HUES48 (cell line): ENCODE measurements around the gene RPA3.
"Not testable (repeated sequence)": the region's sequence is repeated elsewhere in the genome, so short reads cannot be mapped to it uniquely, and the experiment has no call there.

Experiments used
- H3K27ac ChIP-seq: one replicate; pipeline ENCODE4 v1.7.0; 2013; ENCODE audit warnings: low read depth, low read length, inconsistent platforms
- H3K27me3 ChIP-seq: 2 replicates; pipeline ENCODE4 v1.6.1; 2013; ENCODE audit warnings: mild to moderate bottlenecking, low read length; ENCODE audit not compliant: control insufficient read depth, insufficient read depth
- H3K36me3 ChIP-seq: 2 replicates; pipeline ENCODE4 v1.6.1; 2013; ENCODE audit warnings: low read length; ENCODE audit not compliant: control insufficient read depth, insufficient read depth
- H3K4me1 ChIP-seq: 2 replicates; pipeline ENCODE4 v1.6.1; 2013; ENCODE audit warnings: mild to moderate bottlenecking, low read length; ENCODE audit not compliant: control insufficient read depth, insufficient read depth
- H3K4me3 ChIP-seq: 2 replicates; pipeline ENCODE4 v1.5.1; 2013; ENCODE audit warnings: mild to moderate bottlenecking, low read depth, low read length
- H3K9ac ChIP-seq: 2 replicates; pipeline ENCODE4 v1.6.1; 2013; ENCODE audit warnings: mild to moderate bottlenecking, low read depth, low read length, moderate library complexity
- H3K9me3 ChIP-seq: 2 replicates; pipeline ENCODE4 v1.6.1; 2013; ENCODE audit warnings: low read length; ENCODE audit not compliant: control insufficient read depth, insufficient read depth

Gene RPA3

DNA sequence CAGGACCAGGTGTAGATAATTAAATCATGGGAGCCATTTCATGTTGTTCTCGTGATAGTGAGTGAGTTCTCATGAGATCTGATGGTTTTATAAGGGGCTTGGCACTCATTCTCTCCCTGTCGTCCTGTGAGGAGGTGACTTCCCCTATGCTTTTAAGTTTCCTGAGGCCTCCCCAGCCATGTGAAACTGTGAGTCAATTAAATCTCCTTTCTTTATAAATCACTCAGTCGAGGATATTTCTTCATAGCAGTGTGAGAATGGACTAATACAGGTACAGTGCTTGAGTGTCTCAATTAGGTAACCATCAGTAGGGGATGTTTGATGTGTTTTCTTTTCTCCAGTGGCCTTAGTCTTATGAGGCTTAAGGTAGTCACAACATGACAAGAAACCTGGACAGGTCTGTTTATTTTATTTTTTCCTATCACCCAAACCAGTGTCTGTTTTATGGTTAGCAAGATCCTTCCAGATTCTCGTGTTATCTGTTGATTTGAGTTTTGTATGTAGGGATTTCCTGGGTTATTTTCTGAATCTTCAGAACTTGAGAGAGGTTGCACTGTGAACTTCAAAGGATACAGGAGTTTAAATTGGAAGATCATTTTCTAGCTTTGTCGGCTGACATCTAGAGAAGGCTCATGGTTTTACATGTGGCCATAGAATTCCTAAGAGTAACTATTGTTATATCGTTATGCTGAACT, 45.7 kb downstream of the RPA3 start:
- Histone ChIP-seq H3K9me3 (no peaks in the 10 kb centered on the region), H3K27me3 (no peaks in the 10 kb centered on the region), H3K27ac (no peak overlapping the region), H3K9ac (no peak overlapping the region), H3K4me3 (no peak overlapping the region), H3K36me3 (peaks cover 3% of the 10 kb centered on the region; the same call in 1 of the 2 replicates), H3K4me1 (peaks cover 7% of the 10 kb centered on the region; the same call in 1 of the 2 replicates)

DNA sequence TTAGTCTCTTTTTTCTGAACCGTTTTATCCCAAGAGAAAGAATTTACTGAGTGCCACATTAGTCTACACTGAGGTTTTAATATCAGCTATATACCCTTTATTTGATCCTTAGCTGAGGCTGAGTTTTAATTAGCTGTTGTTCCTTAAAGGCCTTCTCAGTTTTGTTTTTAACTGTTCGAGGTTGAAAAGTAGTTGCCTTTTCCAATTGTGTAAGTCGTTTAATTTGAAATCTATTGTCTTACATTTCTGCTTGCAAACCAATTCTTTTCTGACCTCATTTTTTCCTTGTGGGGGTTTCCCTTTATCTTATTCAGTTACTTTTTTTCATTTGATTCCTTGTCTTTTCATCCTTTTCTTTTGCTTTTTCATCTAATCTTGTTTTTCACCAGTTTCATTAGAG, 47.0 kb downstream of the RPA3 start:
- peaks cover 7% of the 10 kb centered on the region; the same call in 1 of the 2 replicates for H3K4me1 ChIP-seq
- H3K27me3 ChIP-seq: no peaks in the 10 kb centered on the region
- no peaks in the 10 kb centered on the region for H3K9me3 ChIP-seq
- no peak overlapping the region for H3K9ac ChIP-seq
- H3K4me3 ChIP-seq: no peak overlapping the region
- no peaks in the 10 kb centered on the region for H3K36me3 ChIP-seq
- no peak overlapping the region for H3K27ac ChIP-seq

DNA sequence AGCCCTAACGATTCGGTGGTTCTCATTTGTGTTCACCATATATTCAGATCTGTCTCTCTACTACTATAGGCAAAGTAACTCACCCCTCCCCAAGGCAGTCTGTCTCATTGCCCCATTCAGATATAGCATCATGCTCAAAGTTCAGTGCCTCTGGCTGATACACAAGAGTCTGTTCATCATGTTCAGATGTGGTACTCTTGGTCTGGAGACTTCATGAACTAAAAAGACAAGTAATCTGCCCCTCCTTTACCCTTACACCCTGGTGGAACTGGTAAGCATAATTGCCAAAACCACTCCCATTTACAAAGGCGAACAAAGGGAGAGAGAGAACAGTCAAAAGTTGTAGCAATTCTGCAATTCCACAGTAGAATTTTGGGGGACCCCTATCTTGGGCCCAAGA, 47.9 kb downstream of the RPA3 start:
- Histone ChIP-seq H3K27me3 (no peaks in the 10 kb centered on the region), H3K9ac (no peak overlapping the region), H3K4me3 (no peak overlapping the region), H3K4me1 (peaks cover 12% of the 10 kb centered on the region; the same call in 1 of the 2 replicates), H3K27ac (no peak overlapping the region), H3K9me3 (no peaks in the 10 kb centered on the region), H3K36me3 (no peaks in the 10 kb centered on the region)

DNA sequence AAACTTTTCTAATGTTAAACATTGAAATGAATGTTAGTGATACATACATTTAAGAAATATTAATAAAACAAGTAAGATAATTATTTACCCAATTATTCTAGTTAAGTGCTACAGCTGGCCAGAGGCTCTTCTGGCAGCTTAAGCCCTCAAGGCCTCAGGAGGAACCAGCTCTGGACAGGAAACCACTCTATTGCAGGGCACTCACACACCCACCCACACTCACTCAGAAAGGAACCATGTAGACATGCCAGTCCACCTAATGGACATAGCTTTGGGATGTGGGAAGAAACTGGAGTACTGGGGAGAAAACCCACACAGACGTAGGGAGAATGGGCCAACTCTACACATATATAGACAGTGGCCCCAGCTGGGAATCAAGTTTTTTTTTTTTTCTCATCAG, 49.7 kb downstream of the RPA3 start:
- Histone ChIP-seq H3K27ac (no peak overlapping the region), H3K36me3 (no peaks in the 10 kb centered on the region), H3K4me1 (peaks cover 25% of the 10 kb centered on the region; the same call in 1 of the 2 replicates), H3K4me3 (no peak overlapping the region), H3K9me3 (no peaks in the 10 kb centered on the region), H3K27me3 (no peaks in the 10 kb centered on the region), H3K9ac (no peak overlapping the region)

DNA sequence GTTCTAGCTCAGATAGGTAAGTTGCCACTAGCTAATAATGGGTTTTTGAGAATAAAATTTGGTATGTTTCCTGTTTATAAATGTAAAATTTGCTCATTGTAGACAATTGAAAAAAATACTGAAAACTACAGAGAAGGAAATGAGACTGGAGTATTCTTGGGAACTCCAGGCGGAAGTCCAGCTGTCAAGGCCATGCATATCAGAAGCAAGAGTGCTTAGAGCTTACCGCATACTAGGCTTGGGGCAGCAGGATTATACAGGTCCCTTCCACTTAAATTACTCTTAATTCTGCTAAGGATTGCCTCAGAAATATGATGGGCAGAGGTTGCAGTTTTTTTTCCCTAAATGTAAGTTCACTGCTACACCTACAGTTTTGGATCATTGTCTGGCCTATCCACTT, 51.2 kb downstream of the RPA3 start:
- no peak overlapping the region for H3K27ac ChIP-seq
- no peak overlapping the region for H3K9ac ChIP-seq
- no peaks in the 10 kb centered on the region for H3K36me3 ChIP-seq
- H3K9me3 ChIP-seq: no peaks in the 10 kb centered on the region
- no peaks in the 10 kb centered on the region for H3K27me3 ChIP-seq
- no peak overlapping the region for H3K4me3 ChIP-seq
- peaks cover 25% of the 10 kb centered on the region; the same call in 1 of the 2 replicates for H3K4me1 ChIP-seq

DNA sequence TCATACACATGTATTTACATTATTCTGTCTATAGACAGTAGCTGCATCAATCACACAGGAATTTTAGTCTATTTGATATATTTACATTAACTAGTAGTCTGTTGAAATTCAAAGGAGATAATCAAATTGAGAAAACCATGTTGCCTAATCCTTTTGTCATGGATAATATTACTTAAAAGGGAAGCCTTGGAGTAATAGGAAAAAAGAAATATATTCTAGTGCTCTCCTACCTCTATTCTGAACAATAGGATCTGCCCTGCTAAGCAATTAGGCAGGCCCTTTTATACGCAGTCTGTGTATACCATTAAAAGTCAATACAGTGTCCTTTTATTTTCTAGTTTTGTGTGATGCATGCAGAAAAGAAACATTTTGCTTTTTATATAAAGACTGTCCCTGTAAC, 53.4 kb downstream of the RPA3 start:
- Histone ChIP-seq H3K9ac (no peak overlapping the region), H3K27ac (no peak overlapping the region), H3K27me3 (no peaks in the 10 kb centered on the region), H3K4me1 (peaks cover 18% of the 10 kb centered on the region; the same call in 1 of the 2 replicates), H3K36me3 (no peaks in the 10 kb centered on the region), H3K4me3 (no peak overlapping the region), H3K9me3 (no peaks in the 10 kb centered on the region)

DNA sequence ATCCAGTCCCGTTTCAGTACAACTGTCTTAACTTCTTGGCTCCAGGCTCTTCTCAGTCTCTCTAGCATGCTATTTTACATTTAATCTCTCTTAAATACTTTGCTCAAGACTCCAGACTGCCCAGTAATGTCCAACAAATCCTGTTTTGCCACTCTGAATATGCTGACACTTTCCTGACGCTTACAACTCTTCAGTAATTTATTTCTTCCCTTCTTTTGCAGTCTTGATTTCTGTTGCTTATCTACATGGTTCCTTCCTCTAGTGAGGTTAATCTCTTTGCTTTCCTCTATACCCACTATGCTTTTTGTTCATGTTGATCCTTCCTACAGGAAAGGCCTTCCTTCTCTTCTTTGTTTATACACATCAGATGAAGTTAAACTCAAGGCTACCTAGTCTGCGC, 54.1 kb downstream of the RPA3 start:
- peaks cover 18% of the 10 kb centered on the region; the same call in 1 of the 2 replicates for H3K4me1 ChIP-seq
- no peak overlapping the region for H3K4me3 ChIP-seq
- H3K9ac ChIP-seq: no peak overlapping the region
- H3K36me3 ChIP-seq: no peaks in the 10 kb centered on the region
- no peak overlapping the region for H3K27ac ChIP-seq
- H3K27me3 ChIP-seq: no peaks in the 10 kb centered on the region
- no peaks in the 10 kb centered on the region for H3K9me3 ChIP-seq

DNA sequence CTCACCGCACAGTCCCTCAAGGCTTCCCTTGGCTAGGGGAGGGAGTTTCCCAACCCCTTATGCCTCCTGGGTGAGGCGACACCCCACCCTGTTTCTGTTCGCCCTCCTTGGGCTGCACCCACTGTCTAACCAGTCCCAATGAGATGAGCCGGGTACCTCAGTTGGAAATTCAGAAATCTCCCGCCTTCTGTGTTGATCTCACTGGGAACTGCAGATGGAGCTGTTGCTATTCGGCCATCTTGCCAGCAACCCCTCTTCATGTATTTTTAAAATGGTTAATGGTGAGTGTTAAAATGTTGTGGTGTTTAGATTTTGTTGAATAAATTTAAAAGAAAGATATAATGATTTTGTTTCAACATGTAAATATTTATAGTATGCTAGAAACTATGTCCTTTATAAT, 55.9 kb downstream of the RPA3 start:
- H3K4me1 ChIP-seq: peaks cover 18% of the 10 kb centered on the region; the same call in 1 of the 2 replicates
- H3K4me3 ChIP-seq: no peak overlapping the region
- no peak overlapping the region for H3K9ac ChIP-seq
- H3K9me3 ChIP-seq: no peaks in the 10 kb centered on the region
- no peaks in the 10 kb centered on the region for H3K27me3 ChIP-seq
- H3K27ac ChIP-seq: no peak overlapping the region
- H3K36me3 ChIP-seq: no peaks in the 10 kb centered on the region

DNA sequence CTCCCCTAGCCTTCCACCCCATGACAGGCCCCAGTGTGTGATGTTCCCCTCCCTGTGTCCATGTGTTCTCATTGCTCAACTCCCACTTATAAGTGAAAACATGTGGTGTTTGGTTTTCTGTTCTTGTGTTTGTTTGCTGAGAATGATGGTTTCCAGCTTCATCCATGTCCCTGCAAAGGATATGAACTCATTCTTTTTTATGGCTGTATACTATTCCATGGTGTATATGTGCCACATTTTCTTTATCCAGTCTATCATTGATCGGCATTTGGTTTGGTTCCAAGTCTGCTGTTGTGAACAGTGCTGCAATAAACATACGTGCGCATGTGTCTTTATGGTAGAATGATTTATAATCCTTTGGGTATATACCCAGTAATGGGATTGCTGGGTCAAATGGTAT, 61.9 kb downstream of the RPA3 start:
- H3K9ac ChIP-seq, H3K27me3 ChIP-seq, H3K4me3 ChIP-seq, H3K4me1 ChIP-seq, H3K9me3 ChIP-seq, H3K27ac ChIP-seq, H3K36me3 ChIP-seq: not testable (repeated sequence)

DNA sequence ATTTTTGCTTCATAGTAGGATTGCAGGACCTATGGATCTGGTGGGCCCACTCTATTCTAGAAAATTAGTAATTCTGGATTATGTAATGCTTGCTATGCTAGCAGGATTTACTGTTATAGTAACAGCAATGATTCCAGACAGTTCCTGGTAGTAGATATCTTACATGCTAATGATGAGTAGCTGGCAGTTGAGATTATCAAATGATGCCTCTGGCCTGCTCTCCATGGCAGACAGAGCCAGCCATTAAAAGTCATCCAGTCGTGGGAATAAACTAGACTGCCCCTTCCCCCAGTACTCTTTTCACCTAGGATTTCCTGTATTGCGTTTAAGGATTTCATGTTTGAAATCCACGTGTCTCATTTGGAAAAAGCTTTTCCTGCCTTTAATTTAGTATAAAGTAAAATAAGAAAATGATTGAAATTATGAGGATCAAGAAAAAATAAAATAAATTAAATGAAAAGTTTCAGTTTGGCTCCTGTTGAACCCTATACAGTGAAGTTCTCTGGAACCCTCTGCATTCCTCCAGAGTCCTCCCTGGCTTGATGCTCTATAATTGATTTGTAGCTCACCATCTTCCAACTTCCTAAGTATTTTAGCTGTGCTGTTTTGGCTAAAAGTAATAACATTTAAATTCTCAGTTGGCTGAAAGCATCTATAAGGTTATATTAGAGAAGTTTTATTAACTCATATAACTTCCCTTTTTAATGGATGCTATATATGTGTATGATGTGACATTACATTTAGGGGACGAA, 63.3 kb downstream of the RPA3 start:
- Histone ChIP-seq H3K9ac (no peak overlapping the region), H3K36me3 (no peaks in the 10 kb centered on the region), H3K27me3 (no peaks in the 10 kb centered on the region), H3K27ac (no peak overlapping the region), H3K4me1 (no peaks in the 10 kb centered on the region), H3K9me3 (no peaks in the 10 kb centered on the region), H3K4me3 (no peak overlapping the region)

DNA sequence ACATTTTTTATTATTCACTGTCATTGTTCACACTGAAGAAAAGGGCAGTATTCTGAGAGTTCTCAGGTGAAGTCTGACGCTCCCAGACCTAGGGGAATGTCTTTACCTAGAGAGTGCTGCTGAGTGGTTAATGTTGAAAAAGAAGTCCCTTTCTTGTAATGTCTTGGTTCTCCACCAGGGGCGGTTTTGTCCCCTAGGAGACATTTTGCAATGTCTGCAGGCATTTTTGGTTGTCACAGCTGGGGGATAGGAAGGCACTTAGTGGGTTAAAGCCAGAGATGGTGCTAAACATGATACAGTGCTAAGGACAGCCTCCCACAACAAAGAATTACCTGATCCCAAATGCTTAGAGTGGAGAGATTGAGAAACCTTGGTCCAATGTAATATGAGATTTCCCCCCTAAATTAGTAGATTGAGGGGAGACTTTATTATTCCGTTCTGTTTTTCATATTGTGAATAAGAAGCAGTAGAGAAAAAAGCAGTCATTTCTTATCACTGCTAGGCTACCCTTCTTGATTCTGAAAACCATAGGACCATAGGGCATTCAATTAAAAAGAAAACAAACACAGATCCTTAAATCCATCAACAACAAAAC, 64.7 kb downstream of the RPA3 start:
- Histone ChIP-seq H3K4me1 (no peaks in the 10 kb centered on the region), H3K27me3 (no peaks in the 10 kb centered on the region), H3K36me3 (no peaks in the 10 kb centered on the region), H3K4me3 (no peak overlapping the region), H3K9me3 (no peaks in the 10 kb centered on the region), H3K9ac (no peak overlapping the region), H3K27ac (no peak overlapping the region)
